IMR-90 (cell line): ENCODE data around the gene XKR7. TPM values are rescaled to one million over a fixed set of nuclear protein-coding genes. Genes with fewer than 3 reads are reported as not detected.

Experiments used
- ATAC-seq: fragments of 200-7000 bp; cut with Tn5 transposase; 2 replicates; pipeline ENCODE4 v1.9.1; 2020; ENCODE audit warnings: low read depth, mild to moderate bottlenecking, moderate library complexity
- BruUV-seq: library from RNA; stranded (reverse); fragments of 400-500 nt; replicated peaks from 2 replicates; lab custom pipeline; 2021; lab: Mats Ljungman, UMichigan
- CTCF ChIA-PET: fragments of 300-600 bp; formaldehyde crosslinking; extraction: SDS; loops from one replicate; lab custom pipeline; 2021; ENCODE audit warnings: antibody characterized with exemption; lab: Yijun Ruan, JAX
- POLR2A ChIA-PET: fragments of 300-600 bp; sonication (Branson Sonifier 250); formaldehyde crosslinking; loops from one replicate; lab custom pipeline; 2022; ENCODE audit warnings: antibody characterized with exemption; ENCODE audit not compliant: unreplicated experiment; lab: Charles Lee
- DNase-seq: peaks from one replicate; pipeline ENCODE4 v3.0.0; 2013
- H2AFZ ChIP-seq: replicated peaks from 2 replicates; pipeline ENCODE3; 2013; ENCODE audit warnings: low read length, mild to moderate bottlenecking; ENCODE audit not compliant: poor library complexity
- H2AK5ac ChIP-seq: 2 replicates; pipeline ENCODE4 v1.6.1; 2013; ENCODE audit warnings: low read depth, low read length, inconsistent platforms
- H2AK9ac ChIP-seq: replicated peaks from 2 replicates; pipeline ENCODE3; 2013; ENCODE audit warnings: mild to moderate bottlenecking, low read depth, low read length, moderate library complexity; ENCODE audit not compliant: poor library complexity
- H2BK120ac ChIP-seq: 2 replicates; pipeline ENCODE4 v1.6.1; 2013; ENCODE audit warnings: low read depth, low read length, inconsistent platforms
- H2BK15ac ChIP-seq: 3 replicates; pipeline ENCODE4 v1.6.1; 2013; ENCODE audit warnings: low read depth, low read length, inconsistent platforms
- H2BK20ac ChIP-seq: 2 replicates; pipeline ENCODE4 v1.6.1; 2013; ENCODE audit warnings: low read depth, mild to moderate bottlenecking, inconsistent platforms, low read length, moderate library complexity
- H2BK5ac ChIP-seq: 2 replicates; pipeline ENCODE4 v1.6.1; 2013; ENCODE audit warnings: mild to moderate bottlenecking, low read depth, low read length, inconsistent platforms; ENCODE audit not compliant: poor library complexity, severe bottlenecking
- H3K14ac ChIP-seq: replicated peaks from 2 replicates; pipeline ENCODE4 v1.6.1; 2013; ENCODE audit warnings: low read depth, low read length, inconsistent platforms
- H3K18ac ChIP-seq: 2 replicates; pipeline ENCODE4 v1.6.1; 2013; ENCODE audit warnings: low read depth, low read length, control low read depth
- H3K23ac ChIP-seq: 2 replicates; pipeline ENCODE4 v1.6.1; 2013; ENCODE audit warnings: low read depth, low read length, inconsistent platforms
- H3K27ac ChIP-seq: 2 replicates; pipeline ENCODE4 v1.5.1; 2013; ENCODE audit warnings: mild to moderate bottlenecking, control low read depth, low read length; ENCODE audit not compliant: insufficient read depth
- H3K27me3 ChIP-seq: 2 replicates; pipeline ENCODE4 v1.6.1; 2013; ENCODE audit warnings: low read length; ENCODE audit not compliant: control insufficient read depth, insufficient read depth
- H3K36me3 ChIP-seq: 2 replicates; pipeline ENCODE4 v1.6.1; 2013; ENCODE audit warnings: low read length, mixed read lengths; ENCODE audit not compliant: control insufficient read depth, insufficient read depth
- H3K4ac ChIP-seq: 2 replicates; pipeline ENCODE4 v1.6.1; 2013; ENCODE audit warnings: low read depth, low read length, inconsistent platforms
- H3K4me1 ChIP-seq: 2 replicates; pipeline ENCODE4 v1.6.1; 2013; ENCODE audit warnings: low read length, mixed read lengths; ENCODE audit not compliant: control insufficient read depth, insufficient read depth
- H3K4me2 ChIP-seq: 2 replicates; pipeline ENCODE4 v1.6.1; 2013; ENCODE audit warnings: low read depth, mild to moderate bottlenecking, control low read depth, low read length, moderate library complexity
- H3K4me3 ChIP-seq: 2 replicates; pipeline ENCODE4 v1.5.1; 2013; ENCODE audit warnings: low read depth, mild to moderate bottlenecking, control low read depth, low read length, moderate library complexity; ENCODE audit not compliant: insufficient read depth
- H3K56ac ChIP-seq: 2 replicates; pipeline ENCODE4 v1.6.1; 2013; ENCODE audit warnings: low read length, inconsistent platforms; ENCODE audit not compliant: insufficient read depth; ENCODE audit errors: extremely low read depth
- H3K79me1 ChIP-seq, 2 experiments: 2 replicates each; pipeline ENCODE4 v1.6.1; 2013; ENCODE audit warnings: low read length in 2 of 2, inconsistent platforms in 1 of 2, low read depth in 1 of 2
- H3K9ac ChIP-seq: 2 replicates; pipeline ENCODE4 v1.6.1; 2013; ENCODE audit warnings: low read depth, low read length, control low read depth
- H3K9me1 ChIP-seq: 2 replicates; pipeline ENCODE4 v1.6.1; 2013; ENCODE audit warnings: low read length, inconsistent platforms; ENCODE audit not compliant: insufficient read depth
- H3K9me3 ChIP-seq: 2 replicates; pipeline ENCODE4 v1.6.1; 2013; ENCODE audit warnings: low read length; ENCODE audit not compliant: control insufficient read depth, insufficient read depth
- H4K20me1 ChIP-seq: 2 replicates; pipeline ENCODE4 v1.6.1; 2013; ENCODE audit warnings: low read length, inconsistent platforms; ENCODE audit not compliant: insufficient read depth
- H4K5ac ChIP-seq: 2 replicates; pipeline ENCODE4 v1.6.1; 2013; ENCODE audit warnings: mild to moderate bottlenecking, low read depth, low read length, control low read depth
- H4K8ac ChIP-seq, 2 experiments: 2 replicates each; pipeline ENCODE4 v1.6.1; 2013; ENCODE audit warnings: low read depth in 2 of 2, low read length in 2 of 2, control low read depth in 1 of 2, inconsistent platforms in 1 of 2
- H4K91ac ChIP-seq: 2 replicates; pipeline ENCODE4 v1.6.1; 2013; ENCODE audit warnings: low read depth, low read length, inconsistent platforms; ENCODE audit not compliant: insufficient read depth
- BHLHE40 ChIP-seq: fragments of 150-350 bp; IDR thresholded peaks from 2 replicates; pipeline ENCODE4 v1.6.1; 2016; ENCODE audit warnings: mild to moderate bottlenecking, low read depth, low read length
- CEBPB ChIP-seq: IDR thresholded peaks from 2 replicates; pipeline ENCODE4 v1.6.1; 2012; ENCODE audit warnings: low read depth, low read length, improper control_type of control experiment
- CHD1 ChIP-seq: IDR thresholded peaks from 2 replicates; pipeline ENCODE4 v1.6.1; 2012; ENCODE audit warnings: low read depth, low read length, improper control_type of control experiment
- CTCF ChIP-seq: conservative IDR thresholded peaks from 2 replicates; pipeline ENCODE4 v1.5.1; 2012; ENCODE audit warnings: mild to moderate bottlenecking, low read depth, low read length, improper control_type of control experiment
- ELK1 ChIP-seq: fragments of 150-350 bp; IDR thresholded peaks from 2 replicates; pipeline ENCODE4 v1.6.1; 2016; ENCODE audit warnings: low read depth, mild to moderate bottlenecking, low read length, moderate library complexity, borderline replicate concordance
- FOS ChIP-seq: fragments of 150-350 bp; IDR thresholded peaks from 2 replicates; pipeline ENCODE4 v1.6.1; 2016; ENCODE audit warnings: low read depth, low read length
- MAFK ChIP-seq: IDR thresholded peaks from 2 replicates; pipeline ENCODE4 v1.6.1; 2012; ENCODE audit warnings: low read depth, low read length, improper control_type of control experiment
- MAZ ChIP-seq: IDR thresholded peaks from 2 replicates; pipeline ENCODE4 v1.6.1; 2012; ENCODE audit warnings: low read depth, mild to moderate bottlenecking, low read length, improper control_type of control experiment, moderate library complexity, borderline replicate concordance
- MXI1 ChIP-seq: IDR thresholded peaks from 2 replicates; pipeline ENCODE4 v1.6.1; 2012; ENCODE audit warnings: low read depth, mild to moderate bottlenecking, low read length, moderate library complexity, borderline replicate concordance
- RAD21 ChIP-seq: IDR thresholded peaks from 2 replicates; pipeline ENCODE4 v1.6.1; 2012; ENCODE audit warnings: low read length, improper control_type of control experiment
- RCOR1 ChIP-seq: IDR thresholded peaks from 2 replicates; pipeline ENCODE4 v1.6.1; 2012; ENCODE audit warnings: mild to moderate bottlenecking, low read length, improper control_type of control experiment; ENCODE audit not compliant: insufficient replicate concordance
- RFX5 ChIP-seq: IDR thresholded peaks from 2 replicates; pipeline ENCODE4 v1.8.0; 2012; ENCODE audit warnings: low read depth, mild to moderate bottlenecking, low read length, moderate library complexity
- SMC3 ChIP-seq: fragments of 150-350 bp; IDR thresholded peaks from 2 replicates; pipeline ENCODE4 v1.6.1; 2016; ENCODE audit warnings: low read depth, mild to moderate bottlenecking, antibody characterized with exemption, low read length, moderate library complexity
- USF2 ChIP-seq: fragments of 150-350 bp; IDR thresholded peaks from 2 replicates; pipeline ENCODE4 v1.6.1; 2017; ENCODE audit warnings: mild to moderate bottlenecking, antibody characterized with exemption, low read length, low read depth
- WGBS, 2 experiments: methylation state at CpG; one replicate each; pipeline versions ENCODE4 v1.1.5 to v1.1.7; 2013; ENCODE audit warnings: missing lambda C conversion rate in 2 of 2; ENCODE audit not compliant: insufficient read length in 1 of 2; ENCODE audit errors: extremely low coverage in 2 of 2; 5-methylcytosine and 5-hydroxymethylcytosine counted together
- dilution Hi-C: fragments of 300-500 bp; cut with HindIII; formaldehyde crosslinking; loops from one replicate; pipeline ENCODE4 v1.14.3; 2018; ENCODE audit warnings: low sequenced_read_pairs; ENCODE audit not compliant: unreplicated experiment
- in situ Hi-C: fragments of 300-500 bp; cut with MboI; formaldehyde crosslinking; loops from 3 replicates; pipeline ENCODE4 v1.14.3; 2019; ENCODE audit warnings: low sequenced_read_pairs, inconsistent platforms, mixed read lengths
- intact Hi-C: fragments of 100-400 bp; cut with micrococcal nuclease; formaldehyde crosslinking; loops from 2 replicates; pipeline ENCODE4 v1.10.0; 2022
- polyA plus RNA-seq, 3 experiments: library from polyadenylated mRNA; depleted of rRNA; stranded (reverse); fragments of >200 nt; gene quantifications; 2 replicates each; pipeline ENCODE4 v1.2.3, GENCODE V29; 2012; ENCODE audit warnings: low replicate concordance in 1 of 3
- total RNA-seq: library from RNA; depleted of rRNA; stranded (reverse); fragments of >200 nt; gene quantifications from 2 replicates; pipeline ENCODE4 v1.2.3, GENCODE V29; 2012

The XKR7 gene
- total and polyA plus RNA-seq, 2 of the 4 experiments (the other 2 are of a cell fraction) = not detected

GRCh38 chr20:32033316-32033715, 65.4 kb downstream of the XKR7 start:
- H3K18ac ChIP-seq = no peak overlapping the region
- H3K9me3 ChIP-seq = peaks cover 3% of the 10 kb centered on the region
- H4K8ac ChIP-seq = no peak overlapping the region
- no peak overlapping the region for H4K91ac ChIP-seq
- H3K4ac ChIP-seq = no peak overlapping the region
- no peak overlapping the region for H4K5ac ChIP-seq
- H3K4me3 ChIP-seq = no peak overlapping the region
- H2BK120ac ChIP-seq = no peak overlapping the region
- H3K56ac ChIP-seq = no peak overlapping the region
- ChIA-PET POLR2A (no interaction called here), CTCF (no interaction called here)
- no peaks in the 10 kb centered on the region; the same call in 1 of the 2 replicates for H4K20me1 ChIP-seq
- in situ Hi-C loops = loop anchor here (5.0 kb wide), 1 partner anchor 211 kb away; no protein-coding TSS in a partner anchor
- H2AK5ac ChIP-seq = no peak overlapping the region
- no peak for TF ChIP-seq FOS
- no peak for TF ChIP-seq RCOR1
- no peak for TF ChIP-seq ELK1
- TF ChIP-seq CTCF = no peak
- TF ChIP-seq MXI1 = no peak
- TF ChIP-seq MAZ = no peak
- no peak for TF ChIP-seq MAFK
- TF ChIP-seq USF2 = no peak
- no peak for TF ChIP-seq CHD1
- TF ChIP-seq CEBPB = no peak
- no peak for TF ChIP-seq SMC3
- TF ChIP-seq RFX5 = no peak
- TF ChIP-seq RAD21 = no peak
- no peak for TF ChIP-seq BHLHE40
- H2BK20ac ChIP-seq = no peak overlapping the region
- DNase-seq (no peak), ATAC-seq (no peak)
- no peak overlapping the region for H2AFZ ChIP-seq
- no peak overlapping the region for H2BK5ac ChIP-seq
- H2AK9ac ChIP-seq = no peak overlapping the region
- H3K36me3 ChIP-seq = no peaks in the 10 kb centered on the region
- no peak overlapping the region for H3K14ac ChIP-seq
- H2BK15ac ChIP-seq = no peak overlapping the region
- no peaks in the 10 kb centered on the region for H3K4me1 ChIP-seq
- H3K9ac ChIP-seq = no peak overlapping the region
- H3K27me3 ChIP-seq = peaks cover 80% of the 10 kb centered on the region
- H3K79me1 ChIP-seq = no peaks in the 10 kb centered on the region
- WGBS, 2 experiments = no CpG with 5 or more reads among the region's 2 CpGs
- H3K9me1 ChIP-seq = no peaks in the 10 kb centered on the region
- no peak overlapping the region for H3K23ac ChIP-seq
- dilution Hi-C loops = no loop called here
- no peak overlapping the region for H3K4me2 ChIP-seq
- BruUV-seq = no TSS peak
- intact Hi-C loops = no loop called here
- H3K27ac ChIP-seq = no peak overlapping the region
